Neural progenitor cell (in vitro differentiated cells): Measurements from ENCODE around the gene PDCD2L.

Source experiments
- EZH2 ChIP-seq: fragments of 200-600 bp; sonication (generic); IDR thresholded peaks from 2 replicates; pipeline ENCODE4 v1.6.1; 2017; ENCODE audit warnings: antibody characterized with exemption, mild to moderate bottlenecking, moderate library complexity
- TF ChIP-seq, protein P1 (sequence below): fragments of 200-600 bp; sonication (generic); IDR thresholded peaks from 2 replicates; pipeline ENCODE4 v1.5.1; 2017; ENCODE audit warnings: antibody characterized with exemption, mild to moderate bottlenecking

DNA sequence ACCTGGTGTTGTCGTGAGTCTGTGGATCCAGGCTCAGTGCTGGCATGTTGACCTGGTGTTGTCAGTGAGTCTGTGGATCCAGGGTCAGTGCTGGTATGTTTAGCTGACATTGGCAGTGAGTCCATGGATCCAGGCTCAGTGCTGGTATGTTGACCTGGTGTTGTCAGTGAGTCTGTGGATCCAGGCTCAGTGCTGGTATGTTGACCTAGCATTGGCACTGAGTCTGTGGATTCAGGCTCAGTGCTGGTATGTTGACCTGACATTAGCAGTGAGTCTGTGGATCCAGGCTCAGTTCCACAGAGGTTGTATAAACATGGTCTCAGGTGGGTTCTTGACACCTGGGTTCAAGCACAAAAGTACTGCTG, 16.8 kb upstream of the PDCD2L start:
- TF ChIP-seq, protein P1, sequence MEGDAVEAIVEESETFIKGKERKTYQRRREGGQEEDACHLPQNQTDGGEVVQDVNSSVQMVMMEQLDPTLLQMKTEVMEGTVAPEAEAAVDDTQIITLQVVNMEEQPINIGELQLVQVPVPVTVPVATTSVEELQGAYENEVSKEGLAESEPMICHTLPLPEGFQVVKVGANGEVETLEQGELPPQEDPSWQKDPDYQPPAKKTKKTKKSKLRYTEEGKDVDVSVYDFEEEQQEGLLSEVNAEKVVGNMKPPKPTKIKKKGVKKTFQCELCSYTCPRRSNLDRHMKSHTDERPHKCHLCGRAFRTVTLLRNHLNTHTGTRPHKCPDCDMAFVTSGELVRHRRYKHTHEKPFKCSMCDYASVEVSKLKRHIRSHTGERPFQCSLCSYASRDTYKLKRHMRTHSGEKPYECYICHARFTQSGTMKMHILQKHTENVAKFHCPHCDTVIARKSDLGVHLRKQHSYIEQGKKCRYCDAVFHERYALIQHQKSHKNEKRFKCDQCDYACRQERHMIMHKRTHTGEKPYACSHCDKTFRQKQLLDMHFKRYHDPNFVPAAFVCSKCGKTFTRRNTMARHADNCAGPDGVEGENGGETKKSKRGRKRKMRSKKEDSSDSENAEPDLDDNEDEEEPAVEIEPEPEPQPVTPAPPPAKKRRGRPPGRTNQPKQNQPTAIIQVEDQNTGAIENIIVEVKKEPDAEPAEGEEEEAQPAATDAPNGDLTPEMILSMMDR = no peak
- TF ChIP-seq EZH2 = no peak
